Colonic mucosa (tissue), 4 donors: ENCODE measurements around the gene CCR3. TPM values are rescaled to one million over a fixed set of nuclear protein-coding genes. Genes with fewer than 3 reads are reported as not detected.
"Not testable (repeated sequence)": the region's sequence is repeated elsewhere in the genome, so short reads cannot be mapped to it uniquely, and the experiment has no call there.

Experiments used
- DNase-seq: peaks from one replicate; pipeline ENCODE4 v3.0.0-alpha.2; 2020
- H3K27ac ChIP-seq: fragments of 200-600 bp; one replicate; pipeline ENCODE4 v1.8.0; 2021
- H3K27me3 ChIP-seq: fragments of 200-600 bp; one replicate; pipeline ENCODE4 v1.8.0; 2021
- H3K36me3 ChIP-seq: fragments of 200-600 bp; one replicate; pipeline ENCODE4 v1.8.0; 2021
- H3K4me1 ChIP-seq: fragments of 200-600 bp; one replicate; pipeline ENCODE4 v1.8.0; 2021; ENCODE audit warnings: mild to moderate bottlenecking
- H3K4me3 ChIP-seq: fragments of 200-600 bp; one replicate; pipeline ENCODE4 v1.8.0; 2021
- H3K9ac ChIP-seq, 2 donors: one replicate each; pipeline ENCODE4 v1.7.0; 2013; ENCODE audit warnings: control low read depth in 2 of 2, low read depth in 2 of 2, low read length in 2 of 2
- H3K9me3 ChIP-seq: fragments of 200-600 bp; one replicate; pipeline ENCODE4 v1.8.0; 2021
- intact Hi-C: fragments of 100-400 bp; cut with DNase I; formaldehyde crosslinking; loops from one replicate; pipeline ENCODE4 v1.14.1; 2022
- total RNA-seq, 2 donors: library from RNA; stranded (reverse); fragmentation: NEBNext Ultra II Directional in 1 of 2; extraction: Animal tissue kit (Norgen Biotek cat#: 25700) in 1 of 2; gene quantifications; one replicate each; pipeline ENCODE4 v1.2.1, GENCODE V29; 2021
- TF ChIP-seq, protein P1 (sequence below): fragments of 200-600 bp; IDR thresholded peaks from one replicate; pipeline ENCODE4 v1.8.0; 2022; ENCODE audit warnings: antibody characterized with exemption, mild to moderate bottlenecking
- donor health status: healthy.
- donor health status: DM: no; HTN: no; CAD: no.
- donor health status: DM: no; HTN: no; CAD: no.

CCR3 gene
- total RNA-seq, 2 donors from 2014 or later = not detected

DNA sequence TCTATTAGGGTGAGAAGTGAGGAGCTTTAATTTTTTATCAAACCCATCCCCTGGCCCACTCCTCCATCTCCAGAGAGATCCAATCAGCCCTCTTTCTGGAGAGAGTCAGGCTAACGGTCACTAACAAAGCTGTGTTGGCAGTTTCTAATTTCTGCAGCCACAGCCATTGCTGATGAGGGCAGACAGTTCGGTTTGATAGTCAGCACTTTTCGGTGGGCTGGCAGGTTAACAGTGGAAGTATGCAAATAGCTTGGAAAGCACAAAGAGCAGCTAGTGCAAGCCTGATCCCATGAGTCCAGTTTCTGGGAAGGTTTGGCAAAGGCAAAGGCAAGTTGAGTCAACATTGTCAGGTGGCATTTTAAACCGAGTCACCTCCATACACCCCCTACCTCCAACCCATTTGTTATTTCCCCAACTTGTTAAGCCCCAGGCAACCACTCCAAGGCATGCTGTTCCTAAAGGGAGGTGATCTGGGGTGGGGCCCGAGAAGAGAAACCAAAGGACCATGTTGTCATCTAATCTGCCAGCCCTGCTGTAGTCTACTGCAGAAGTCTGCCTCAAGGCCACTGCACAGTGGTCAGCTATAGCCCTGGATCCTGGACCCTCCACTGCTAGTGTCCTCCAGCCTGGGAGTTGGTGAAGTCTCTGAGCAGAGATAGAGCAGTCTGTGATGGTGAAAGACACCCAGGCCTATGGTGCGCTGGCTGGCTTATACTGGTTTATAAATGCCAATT, 35.8 kb upstream of the CCR3 start:
- no peaks in the 10 kb centered on the region for H3K27me3 ChIP-seq
- H3K9ac ChIP-seq = peak overlapping the region in 1 of 2 donors; percentile 30
- no peak overlapping the region for H3K27ac ChIP-seq
- intact Hi-C loops = no loop called here
- TF ChIP-seq, protein P1, sequence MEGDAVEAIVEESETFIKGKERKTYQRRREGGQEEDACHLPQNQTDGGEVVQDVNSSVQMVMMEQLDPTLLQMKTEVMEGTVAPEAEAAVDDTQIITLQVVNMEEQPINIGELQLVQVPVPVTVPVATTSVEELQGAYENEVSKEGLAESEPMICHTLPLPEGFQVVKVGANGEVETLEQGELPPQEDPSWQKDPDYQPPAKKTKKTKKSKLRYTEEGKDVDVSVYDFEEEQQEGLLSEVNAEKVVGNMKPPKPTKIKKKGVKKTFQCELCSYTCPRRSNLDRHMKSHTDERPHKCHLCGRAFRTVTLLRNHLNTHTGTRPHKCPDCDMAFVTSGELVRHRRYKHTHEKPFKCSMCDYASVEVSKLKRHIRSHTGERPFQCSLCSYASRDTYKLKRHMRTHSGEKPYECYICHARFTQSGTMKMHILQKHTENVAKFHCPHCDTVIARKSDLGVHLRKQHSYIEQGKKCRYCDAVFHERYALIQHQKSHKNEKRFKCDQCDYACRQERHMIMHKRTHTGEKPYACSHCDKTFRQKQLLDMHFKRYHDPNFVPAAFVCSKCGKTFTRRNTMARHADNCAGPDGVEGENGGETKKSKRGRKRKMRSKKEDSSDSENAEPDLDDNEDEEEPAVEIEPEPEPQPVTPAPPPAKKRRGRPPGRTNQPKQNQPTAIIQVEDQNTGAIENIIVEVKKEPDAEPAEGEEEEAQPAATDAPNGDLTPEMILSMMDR = no peak
- no peaks in the 10 kb centered on the region for H3K36me3 ChIP-seq
- no peaks in the 10 kb centered on the region for H3K4me1 ChIP-seq
- no peak for DNase-seq
- H3K9me3 ChIP-seq = no peaks in the 10 kb centered on the region
- H3K4me3 ChIP-seq = peak overlapping the region; percentile 9

DNA sequence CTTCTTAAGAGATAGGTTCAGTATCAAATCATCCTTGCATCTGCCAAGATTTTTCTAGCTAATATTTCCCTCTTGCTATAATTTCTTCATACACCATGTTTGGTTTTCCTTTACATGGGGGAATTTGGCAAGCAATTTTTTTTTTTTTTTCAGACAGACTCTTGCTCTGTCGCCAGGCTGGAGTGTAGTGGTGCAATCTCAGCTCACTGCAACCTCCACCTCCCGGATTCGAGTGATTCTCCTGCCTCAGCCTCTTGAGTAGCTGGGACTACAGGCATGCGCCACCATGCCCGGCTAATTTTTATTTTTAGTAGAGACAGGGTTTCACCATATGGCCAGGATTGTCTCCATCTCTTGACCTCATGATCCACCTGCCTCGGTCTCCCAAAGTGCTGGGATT, 34.7 kb upstream of the CCR3 start:
- intact Hi-C loops, H3K4me1 ChIP-seq, H3K9ac ChIP-seq, H3K36me3 ChIP-seq, H3K27me3 ChIP-seq, H3K9me3 ChIP-seq, DNase-seq: not testable (repeated sequence)
- Histone ChIP-seq H3K27ac (peak overlapping the region; percentile 29), H3K4me3 (peak overlapping the region; percentile 11)

DNA sequence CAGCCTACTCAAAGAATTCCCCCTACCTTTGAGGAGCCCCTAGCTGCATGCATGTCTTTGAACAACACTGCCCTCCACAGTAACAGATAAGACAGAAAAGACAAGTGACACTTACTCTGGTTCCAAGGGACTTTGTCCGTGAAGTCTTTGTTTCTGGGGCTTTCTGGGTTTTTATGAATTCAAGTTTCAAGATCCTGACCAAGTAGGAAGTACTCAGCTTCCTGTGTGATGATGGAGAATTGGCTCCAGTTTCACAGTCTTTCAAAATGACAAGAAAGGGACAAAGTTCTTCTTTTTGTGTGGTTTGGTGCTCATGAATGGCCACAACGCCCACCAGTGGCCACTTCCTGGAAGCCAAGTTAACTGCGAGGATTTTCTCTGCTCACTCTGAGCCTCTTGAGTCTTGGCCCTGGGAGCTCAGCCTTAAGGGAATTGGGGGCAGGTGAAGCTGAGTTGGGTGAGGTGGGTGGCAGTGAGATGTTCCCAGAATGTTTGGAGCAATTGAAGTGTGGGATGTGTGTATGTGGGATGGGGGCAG, 34.0 kb upstream of the CCR3 start, which contains the start of gene CCR1:
TSS of gene CCR1 (minus strand) at position 147 of the 538 bp plus-strand sequence. CDS start 4,000 bp downstream, outside the sequence.
- H3K4me1 ChIP-seq = no peaks in the 10 kb centered on the region
- DNase-seq = peak; percentile 35
- intact Hi-C loops = no loop called here
- H3K9me3 ChIP-seq = no peaks in the 10 kb centered on the region
- H3K36me3 ChIP-seq = no peaks in the 10 kb centered on the region
- no peak within 1 kb of the TSS for H3K9ac ChIP-seq
- H3K27me3 ChIP-seq = no peaks in the 10 kb centered on the region
- H3K4me3 ChIP-seq = peak within 1 kb of the TSS; percentile 11
- TF ChIP-seq, protein P1 = peak; percentile 30
- H3K27ac ChIP-seq = peak within 1 kb of the TSS; percentile 29

DNA sequence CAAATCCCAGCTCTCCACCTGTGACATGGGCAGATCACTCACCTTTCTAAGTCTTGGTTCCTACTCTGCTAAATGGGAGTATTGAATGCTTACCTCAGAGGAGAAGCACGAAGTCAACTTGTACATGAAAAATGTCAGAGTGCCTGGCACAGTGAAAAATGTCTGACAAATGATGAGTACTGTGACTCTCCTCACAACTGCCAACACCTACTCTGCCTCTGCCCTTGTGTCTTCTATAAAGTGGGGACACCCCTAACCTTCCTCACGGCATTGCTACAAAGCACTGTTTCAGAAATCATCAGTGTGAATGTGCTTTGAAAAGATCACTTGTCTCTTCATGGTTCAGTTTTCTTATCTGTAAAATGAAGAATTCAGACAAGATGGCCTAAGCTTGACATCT, 33.2 kb upstream of the CCR3 start:
- H3K4me3 ChIP-seq = no peak overlapping the region
- H3K27ac ChIP-seq = no peak overlapping the region
- intact Hi-C loops = no loop called here
- H3K9me3 ChIP-seq = no peaks in the 10 kb centered on the region
- H3K4me1 ChIP-seq = no peaks in the 10 kb centered on the region
- H3K27me3 ChIP-seq = no peaks in the 10 kb centered on the region
- H3K36me3 ChIP-seq = no peaks in the 10 kb centered on the region
- TF ChIP-seq, protein P1 = no peak
- H3K9ac ChIP-seq = no peak overlapping the region
- no peak for DNase-seq

DNA sequence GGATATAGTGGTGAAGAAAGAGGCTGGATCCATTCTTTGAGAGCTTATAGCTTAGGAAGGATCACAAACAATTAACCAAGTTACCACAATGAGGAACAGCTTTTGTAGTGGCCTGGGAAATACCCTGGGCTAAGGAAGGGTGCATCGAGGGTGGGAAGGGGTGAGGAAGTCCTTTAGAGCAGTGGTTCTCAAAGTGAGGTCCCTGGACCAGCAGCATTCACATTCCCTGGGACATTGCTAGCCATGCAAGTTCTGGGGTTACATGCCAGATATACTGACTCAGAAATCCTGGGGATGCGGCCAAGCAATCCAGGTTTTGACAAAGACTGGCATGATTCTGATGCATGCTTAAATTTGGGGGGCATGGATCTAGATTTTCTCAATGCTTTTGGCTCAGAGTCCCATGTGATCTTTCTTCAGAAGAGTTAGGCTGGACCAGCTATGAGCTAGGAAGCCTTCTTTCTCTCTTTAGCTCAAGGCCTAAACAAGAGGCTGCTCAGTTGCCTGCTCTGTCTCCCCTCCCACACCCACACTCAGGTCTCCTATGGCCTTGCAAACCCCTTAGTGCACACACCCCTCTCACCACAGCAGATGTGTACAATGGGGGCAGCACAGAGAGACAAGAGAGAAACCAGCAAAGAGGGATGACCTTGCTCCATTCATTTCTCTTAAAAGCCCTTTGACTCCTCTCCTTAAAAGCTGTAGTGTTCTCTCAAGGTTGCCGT, 32.4 kb upstream of the CCR3 start:
- no peak overlapping the region for H3K4me3 ChIP-seq
- no peak for DNase-seq
- no peaks in the 10 kb centered on the region for H3K9me3 ChIP-seq
- no peak overlapping the region for H3K27ac ChIP-seq
- no peaks in the 10 kb centered on the region for H3K27me3 ChIP-seq
- TF ChIP-seq, protein P1 = no peak
- no peaks in the 10 kb centered on the region for H3K4me1 ChIP-seq
- H3K36me3 ChIP-seq = no peaks in the 10 kb centered on the region
- H3K9ac ChIP-seq = no peak overlapping the region
- intact Hi-C loops = no loop called here
